Activated CD8-positive, alpha-beta memory T cell treated with anti-CD3 and anti-CD28 coated beads, Interleukin-2, amount 50 U/mL, for 48 hours (primary cell): ENCODE measurements around the gene ANKHD1.
"Not testable (repeated sequence)": the region's sequence is repeated elsewhere in the genome, so short reads cannot be mapped to it uniquely, and the experiment has no call there.

Source experiments
- DNase-seq: peaks from one replicate; pipeline ENCODE4 v3.0.0-alpha.2; 2020

ANKHD1 gene

DNA sequence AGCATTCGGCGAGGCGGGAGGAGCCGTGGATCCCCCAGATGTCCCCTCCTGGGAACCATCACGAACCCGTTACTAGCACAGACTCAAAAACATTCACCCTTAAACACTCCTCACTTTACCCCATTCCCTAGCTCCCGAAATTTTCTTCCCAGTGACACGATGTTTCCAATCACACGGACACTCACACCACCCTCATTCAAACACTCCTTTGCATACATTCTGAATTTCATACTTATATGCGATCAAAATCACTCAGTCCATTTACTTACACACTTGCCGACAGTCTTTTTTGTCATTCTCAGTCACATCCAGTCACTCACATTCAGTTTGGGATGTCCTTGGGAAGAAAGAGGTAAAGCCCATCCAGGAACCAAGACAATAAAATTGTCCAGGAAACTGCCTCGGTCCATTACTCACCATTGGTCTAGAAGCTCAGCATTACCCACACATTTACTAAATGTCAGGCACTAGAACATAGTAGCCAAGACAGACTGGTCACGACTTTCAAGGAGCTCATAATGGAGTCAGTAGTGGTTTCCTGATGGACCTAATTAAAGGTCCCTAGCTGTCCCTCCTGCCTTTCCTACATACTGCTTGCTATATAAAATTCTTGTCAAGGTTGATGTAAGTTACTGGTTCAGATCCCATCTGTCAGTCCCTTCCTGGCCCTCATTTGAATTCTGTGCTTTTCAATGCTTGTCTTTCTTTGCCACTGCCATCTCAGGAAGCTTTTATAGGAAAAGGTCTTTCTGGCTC lies 163.6 kb downstream of the ANKHD1 start:
- no peak for DNase-seq

DNA sequence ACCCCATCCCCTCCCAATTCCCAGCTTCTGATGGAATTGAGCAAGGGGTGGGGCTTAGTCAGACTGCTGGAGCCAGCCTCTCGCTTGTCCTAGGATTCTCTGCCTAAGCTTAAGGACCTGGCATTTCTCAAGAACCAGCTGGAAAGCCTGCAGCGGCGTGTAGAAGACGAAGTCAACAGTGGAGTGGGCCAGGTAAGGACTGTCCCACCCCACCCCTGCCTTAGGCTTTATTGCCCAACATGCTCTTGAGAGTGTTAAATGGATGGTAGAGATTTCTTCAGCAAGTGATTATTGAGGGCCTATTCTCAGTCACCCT lies 164.1 kb downstream of the ANKHD1 start:
- peak; percentile 50 for DNase-seq

DNA sequence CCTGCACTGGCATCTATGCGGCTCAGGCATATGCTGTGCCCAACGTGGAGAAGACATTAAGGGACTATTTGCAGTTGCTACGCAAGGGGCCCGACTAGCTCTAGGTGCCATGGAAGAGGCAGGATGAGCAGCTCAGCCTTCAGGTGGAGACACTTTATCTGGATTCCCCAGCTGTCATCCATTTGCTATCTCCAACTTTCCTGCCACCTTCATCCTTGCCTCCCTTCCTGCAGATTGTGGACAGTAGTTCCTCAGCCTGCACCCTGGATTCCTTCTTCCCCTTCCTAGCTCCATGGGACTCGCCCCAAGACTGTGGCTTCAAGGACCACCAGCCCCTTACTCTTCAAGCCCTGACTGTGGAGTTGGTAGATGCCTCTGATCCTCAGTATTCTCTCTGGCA lies 165.0 kb downstream of the ANKHD1 start:
- peak; percentile 45 for DNase-seq

DNA sequence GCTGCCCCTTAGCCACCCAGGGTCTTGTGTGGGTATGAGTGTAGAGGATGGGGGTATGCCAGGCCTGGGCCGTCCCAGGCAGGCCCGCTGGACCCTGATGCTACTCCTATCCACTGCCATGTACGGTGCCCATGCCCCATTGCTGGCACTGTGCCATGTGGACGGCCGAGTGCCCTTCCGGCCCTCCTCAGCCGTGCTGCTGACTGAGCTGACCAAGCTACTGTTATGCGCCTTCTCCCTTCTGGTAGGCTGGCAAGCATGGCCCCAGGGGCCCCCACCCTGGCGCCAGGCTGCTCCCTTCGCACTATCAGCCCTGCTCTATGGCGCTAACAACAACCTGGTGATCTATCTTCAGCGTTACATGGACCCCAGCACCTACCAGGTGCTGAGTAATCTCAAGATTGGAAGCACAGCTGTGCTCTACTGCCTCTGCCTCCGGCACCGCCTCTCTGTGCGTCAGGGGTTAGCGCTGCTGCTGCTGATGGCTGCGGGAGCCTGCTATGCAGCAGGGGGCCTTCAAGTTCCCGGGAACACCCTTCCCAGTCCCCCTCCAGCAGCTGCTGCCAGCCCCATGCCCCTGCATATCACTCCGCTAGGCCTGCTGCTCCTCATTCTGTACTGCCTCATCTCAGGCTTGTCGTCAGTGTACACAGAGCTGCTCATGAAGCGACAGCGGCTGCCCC lies 165.6 kb downstream of the ANKHD1 start:
- peak; percentile 50 for DNase-seq

DNA sequence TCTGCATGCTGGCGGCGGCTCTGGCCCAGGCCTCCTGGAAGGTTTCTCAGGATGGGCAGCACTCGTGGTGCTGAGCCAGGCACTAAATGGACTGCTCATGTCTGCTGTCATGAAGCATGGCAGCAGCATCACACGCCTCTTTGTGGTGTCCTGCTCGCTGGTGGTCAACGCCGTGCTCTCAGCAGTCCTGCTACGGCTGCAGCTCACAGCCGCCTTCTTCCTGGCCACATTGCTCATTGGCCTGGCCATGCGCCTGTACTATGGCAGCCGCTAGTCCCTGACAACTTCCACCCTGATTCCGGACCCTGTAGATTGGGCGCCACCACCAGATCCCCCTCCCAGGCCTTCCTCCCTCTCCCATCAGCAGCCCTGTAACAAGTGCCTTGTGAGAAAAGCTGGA lies 166.2 kb downstream of the ANKHD1 start:
- peak; percentile 47 for DNase-seq

DNA sequence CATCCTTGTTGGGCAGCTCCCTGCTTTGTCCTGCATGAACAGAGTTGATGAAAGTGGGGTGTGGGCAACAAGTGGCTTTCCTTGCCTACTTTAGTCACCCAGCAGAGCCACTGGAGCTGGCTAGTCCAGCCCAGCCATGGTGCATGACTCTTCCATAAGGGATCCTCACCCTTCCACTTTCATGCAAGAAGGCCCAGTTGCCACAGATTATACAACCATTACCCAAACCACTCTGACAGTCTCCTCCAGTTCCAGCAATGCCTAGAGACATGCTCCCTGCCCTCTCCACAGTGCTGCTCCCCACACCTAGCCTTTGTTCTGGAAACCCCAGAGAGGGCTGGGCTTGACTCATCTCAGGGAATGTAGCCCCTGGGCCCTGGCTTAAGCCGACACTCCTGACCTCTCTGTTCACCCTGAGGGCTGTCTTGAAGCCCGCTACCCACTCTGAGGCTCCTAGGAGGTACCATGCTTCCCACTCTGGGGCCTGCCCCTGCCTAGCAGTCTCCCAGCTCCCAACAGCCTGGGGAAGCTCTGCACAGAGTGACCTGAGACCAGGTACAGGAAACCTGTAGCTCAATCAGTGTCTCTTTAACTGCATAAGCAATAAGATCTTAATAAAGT lies 166.9 kb downstream of the ANKHD1 start:
- DNase-seq: peak; percentile 52

DNA sequence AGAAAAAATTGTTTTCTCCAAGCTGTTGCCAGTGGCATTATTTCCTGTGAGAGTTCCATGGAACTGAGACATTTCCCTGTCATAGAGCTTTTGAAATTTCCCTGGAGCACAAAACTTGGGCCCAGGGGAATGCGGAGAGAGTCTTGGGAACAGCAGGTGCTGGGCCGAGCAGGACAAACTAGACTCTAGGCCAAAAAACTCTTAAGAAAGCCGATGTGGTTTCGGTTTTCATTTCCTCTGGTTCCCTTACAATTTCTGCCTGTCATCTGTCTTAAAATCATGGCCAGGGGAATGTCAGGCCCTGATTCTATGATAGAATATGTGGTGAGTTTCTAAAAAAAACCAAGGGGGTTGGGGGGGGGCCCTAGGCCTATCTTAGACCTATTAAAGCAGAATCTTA lies 167.6 kb downstream of the ANKHD1 start:
- peak; percentile 47 for DNase-seq

DNA sequence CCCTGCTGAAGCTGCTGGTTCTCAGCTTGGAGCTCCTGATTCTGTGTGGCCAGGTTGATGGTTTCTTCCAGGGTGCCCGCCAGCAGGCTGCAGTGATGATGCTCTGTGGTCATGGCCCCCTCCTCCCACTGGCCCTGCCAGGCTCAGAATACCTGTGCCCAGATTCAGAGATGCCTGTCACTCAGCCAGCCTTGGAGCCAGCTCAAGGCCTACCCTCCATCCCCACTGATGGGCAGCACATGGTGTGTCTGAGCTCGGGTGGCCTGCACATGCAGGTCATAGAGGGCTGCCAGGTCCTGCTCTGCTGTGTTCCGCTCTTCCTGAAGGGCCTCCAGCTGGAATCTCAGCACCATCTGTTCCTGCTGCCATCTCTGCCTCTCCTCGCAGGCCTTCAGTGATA lies 168.4 kb downstream of the ANKHD1 start:
- DNase-seq: peak; percentile 48

DNA sequence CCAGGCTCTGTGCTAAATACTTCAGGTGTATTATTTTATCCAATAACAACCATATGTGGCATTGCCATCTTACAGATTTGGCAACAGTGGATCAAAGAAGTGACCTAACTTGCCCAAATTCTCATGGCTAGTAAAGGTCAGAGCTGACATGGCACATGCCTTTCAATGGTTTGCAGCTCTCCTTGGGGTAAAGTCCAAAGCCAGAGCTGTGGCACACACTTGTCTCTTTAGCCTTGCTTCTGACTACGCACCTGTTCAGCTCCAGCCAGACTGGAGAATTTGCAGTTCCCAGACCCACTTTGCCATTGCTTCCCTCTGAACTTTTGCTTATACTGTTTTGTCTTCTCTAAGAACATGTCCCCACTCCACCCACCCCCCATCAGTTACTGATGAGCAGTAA lies 168.9 kb downstream of the ANKHD1 start:
- peak; percentile 18 for DNase-seq

DNA sequence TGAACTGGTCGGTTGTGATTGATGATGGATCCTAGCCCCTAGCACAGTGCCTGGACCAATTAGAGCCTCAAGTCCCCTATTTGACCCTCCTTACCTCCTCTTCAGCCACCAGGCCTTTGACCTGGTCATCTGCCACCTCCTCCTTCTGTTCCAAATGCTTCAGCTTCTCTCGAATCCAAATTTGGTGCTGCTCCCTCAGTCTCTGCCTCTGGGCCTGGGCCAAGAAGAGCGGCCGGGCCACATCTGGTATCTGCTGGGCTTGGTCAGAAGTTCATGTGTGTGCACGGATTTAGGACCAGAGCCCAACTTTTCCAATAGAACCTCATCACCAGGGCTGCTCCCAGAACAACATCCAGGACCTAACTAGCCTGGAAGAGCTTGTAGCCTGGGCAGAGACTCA lies 169.5 kb downstream of the ANKHD1 start:
- DNase-seq: peak; percentile 22

DNA sequence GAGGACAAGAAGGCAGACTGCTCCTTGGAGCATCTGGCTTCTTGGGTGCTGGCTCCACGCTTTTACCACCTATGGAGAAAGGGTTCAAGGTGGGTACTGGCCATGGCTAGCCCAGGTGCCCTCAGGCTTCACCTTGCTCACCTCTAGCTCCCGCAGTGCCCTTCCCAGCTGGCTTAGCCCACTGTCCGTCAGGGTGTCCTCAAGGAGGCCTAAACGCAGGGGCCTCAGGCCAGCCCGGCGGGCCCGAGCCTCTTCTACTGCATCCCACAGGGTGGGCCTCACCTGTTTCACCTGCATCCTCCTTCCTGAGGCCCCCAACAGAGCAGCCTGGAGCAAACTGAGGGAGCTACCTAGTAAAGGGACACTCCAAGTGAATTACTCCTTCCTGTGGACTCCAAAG lies 172.1 kb downstream of the ANKHD1 start:
- DNase-seq: peak; percentile 41

DNA sequence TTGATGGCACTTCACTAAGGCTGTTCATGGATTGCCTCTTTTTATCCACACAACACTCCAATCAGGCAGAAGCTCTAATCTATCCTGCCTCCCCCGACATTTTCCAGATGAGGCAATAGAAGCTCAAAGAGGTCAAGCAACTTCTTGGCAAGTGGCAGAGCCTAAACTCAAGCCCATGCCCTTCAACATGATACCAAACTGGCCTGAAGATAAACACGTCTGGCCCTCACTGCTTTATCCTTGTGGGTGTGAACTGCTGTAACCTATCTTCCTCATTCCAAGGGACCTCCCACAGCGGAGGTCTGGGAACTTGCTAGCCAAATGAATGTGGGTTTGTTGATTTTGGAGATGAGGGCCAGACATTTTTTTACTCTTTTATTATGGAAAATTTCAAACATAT lies 172.5 kb downstream of the ANKHD1 start:
- peak; percentile 6 for DNase-seq

DNA sequence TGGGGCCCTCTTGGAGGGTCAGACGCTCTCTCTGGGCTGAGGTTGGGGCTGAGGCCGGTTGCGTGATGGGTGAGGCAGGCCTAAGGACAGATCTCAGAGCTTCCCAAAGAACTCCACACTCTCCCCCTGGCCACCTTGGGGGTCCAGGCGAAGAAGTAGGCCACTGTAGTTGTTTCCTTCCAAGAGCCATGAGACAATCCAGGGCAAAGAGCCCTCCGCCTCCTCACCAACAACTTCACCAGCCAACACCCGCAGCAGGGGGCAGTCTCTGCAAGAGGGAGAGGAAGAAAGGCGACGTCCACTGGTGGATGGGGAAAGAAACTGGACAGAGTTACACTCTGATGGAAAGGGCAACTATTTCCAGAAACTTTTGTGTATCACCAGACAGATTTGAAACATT lies 173.7 kb downstream of the ANKHD1 start:
- peak; percentile 47 for DNase-seq

DNA sequence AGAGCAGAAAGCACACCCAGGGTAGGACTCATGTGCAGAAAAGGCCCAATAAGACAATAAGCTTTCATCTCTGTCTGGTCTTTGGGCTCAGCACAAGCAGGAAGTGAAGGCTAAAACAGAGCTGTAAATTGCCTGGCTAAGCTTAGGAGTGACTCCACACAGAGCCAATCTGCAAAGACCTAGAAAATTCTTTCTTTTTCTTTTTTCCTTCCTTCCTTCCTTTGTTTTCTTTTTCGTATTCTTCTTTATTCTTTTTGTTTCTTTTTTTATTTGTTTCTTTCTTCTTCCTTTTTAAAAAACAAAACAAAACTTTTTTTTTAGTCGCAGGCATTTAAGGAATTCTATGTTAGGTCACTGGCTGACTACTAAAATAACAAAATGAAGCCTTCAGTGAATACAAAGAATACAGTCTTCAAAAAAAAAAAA lies 175.2 kb downstream of the ANKHD1 start:
- peak; percentile 13 for DNase-seq

DNA sequence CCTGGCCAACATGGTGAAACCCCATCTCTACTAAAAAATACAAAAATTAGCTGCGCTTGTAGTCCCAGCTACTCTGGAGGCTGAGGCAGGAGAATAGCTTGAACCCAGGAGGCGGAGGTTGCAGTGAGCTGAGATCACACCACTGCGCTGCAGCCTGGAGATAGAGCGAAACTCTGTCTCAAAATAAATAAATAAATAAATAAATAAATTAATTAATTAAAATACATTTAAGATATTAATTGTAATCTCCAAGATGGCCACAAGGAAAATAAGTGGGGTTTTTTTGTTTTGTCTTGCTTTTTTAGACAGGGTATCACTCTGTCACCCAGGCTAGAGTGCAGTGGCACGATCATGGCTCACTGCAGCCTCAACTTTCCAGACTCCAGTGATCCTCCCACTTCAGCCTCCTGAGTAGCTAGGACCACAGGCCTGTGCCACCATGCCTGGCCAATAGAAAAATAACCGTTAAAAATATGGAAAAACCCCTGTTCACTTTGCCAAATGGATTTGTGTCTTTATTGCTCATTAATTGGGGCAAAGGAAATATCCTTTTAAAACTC lies 177.6 kb downstream of the ANKHD1 start:
- not testable (repeated sequence) for DNase-seq

DNA sequence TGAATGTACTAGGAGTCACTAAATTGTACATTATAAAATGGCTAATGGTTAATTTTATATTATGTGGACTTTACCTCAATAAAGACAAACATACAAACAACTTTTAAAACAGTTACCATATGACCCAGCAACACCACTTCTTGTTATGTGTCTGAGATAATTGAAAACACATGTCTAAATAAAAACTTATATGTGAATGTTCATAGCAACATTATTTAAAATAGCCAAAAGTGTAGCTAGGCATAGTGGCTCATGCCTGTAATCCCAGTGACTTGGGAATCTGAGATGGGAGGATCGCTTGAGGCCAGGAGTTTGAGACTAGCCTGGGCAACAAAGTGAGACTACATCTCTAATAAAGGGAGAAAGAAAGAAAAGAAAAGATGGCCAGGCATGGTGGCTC lies 185.9 kb downstream of the ANKHD1 start:
- no peak for DNase-seq

DNA sequence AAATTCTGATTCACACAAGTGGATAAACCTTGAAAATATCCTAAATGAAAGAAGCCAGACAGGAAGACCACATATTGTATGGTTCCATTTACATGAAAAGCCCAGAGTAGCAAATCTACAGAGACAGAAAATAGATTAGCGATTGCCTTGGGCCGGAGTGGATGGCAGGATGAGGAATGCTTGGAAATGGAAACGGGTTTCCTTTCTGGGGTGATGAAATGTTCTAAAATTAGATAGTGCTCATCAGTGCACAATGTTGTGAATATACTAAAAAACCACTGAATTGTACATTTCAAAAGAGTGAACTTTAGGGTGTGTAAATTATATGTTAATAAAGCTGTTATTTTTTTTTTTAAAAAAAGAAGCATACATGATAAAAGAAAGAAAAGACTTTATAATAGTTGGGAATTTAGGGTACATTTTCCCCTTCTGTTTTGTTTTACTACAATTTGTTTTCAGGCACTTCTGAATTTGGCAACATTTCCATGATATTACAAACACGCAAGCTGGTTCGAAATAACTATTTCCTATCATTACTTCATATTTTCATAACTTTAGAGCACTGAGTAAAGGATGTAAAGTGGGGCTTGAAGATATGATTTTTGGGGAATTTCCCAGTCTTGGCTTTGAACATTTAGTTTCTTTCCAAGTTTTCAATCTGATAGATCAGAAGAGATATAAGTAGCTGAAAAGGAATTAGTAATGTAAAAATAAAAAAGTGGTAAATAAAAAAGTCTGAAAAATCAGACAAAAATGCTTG lies 186.9 kb downstream of the ANKHD1 start:
- no peak for DNase-seq
